DND-41 (cell line): Measurements from ENCODE around the gene ALPL.

Source experiments
- ATAC-seq: fragments of 200-7000 bp; cut with Tn5 transposase; 3 replicates; pipeline ENCODE4 v1.9.1; 2021; ENCODE audit warnings: low read depth; ENCODE audit not compliant: insufficient read depth
- DNase-seq: peaks from one replicate; pipeline ENCODE4 v3.0.0-alpha.2; 2020
- H2AFZ ChIP-seq: 2 replicates; pipeline ENCODE4 v1.6.0; 2012; ENCODE audit warnings: low read depth, low read length
- H3K27ac ChIP-seq: 2 replicates; pipeline ENCODE4 v1.5.1; 2012; ENCODE audit warnings: low read length, inconsistent platforms
- H3K27me3 ChIP-seq: fragments of 200-600 bp; sonication (generic); 2 replicates; pipeline ENCODE4 v1.6.0; 2012; ENCODE audit warnings: low read length, mild to moderate bottlenecking, inconsistent platforms; ENCODE audit not compliant: insufficient read depth, poor library complexity
- H3K36me3 ChIP-seq: 2 replicates; pipeline ENCODE4 v1.5.1; 2012; ENCODE audit warnings: low read length, inconsistent platforms; ENCODE audit not compliant: insufficient read depth
- H3K4me1 ChIP-seq: 2 replicates; pipeline ENCODE4 v1.5.1; 2012; ENCODE audit warnings: mild to moderate bottlenecking, low read length; ENCODE audit not compliant: insufficient read depth
- H3K4me2 ChIP-seq: 2 replicates; pipeline ENCODE4 v1.6.0; 2012; ENCODE audit warnings: mild to moderate bottlenecking, moderate library complexity, low read length, inconsistent platforms; ENCODE audit not compliant: insufficient read depth
- H3K4me3 ChIP-seq, 2 experiments: fragments of 200-600 bp in 1 of 2; shearing (Covaris generic) in 1 of 2; 2 replicates each; pipeline ENCODE4 v1.5.1; 2012 to 2016; ENCODE audit warnings: inconsistent platforms in 2 of 2, low read length in 2 of 2, mild to moderate bottlenecking in 2 of 2, low read depth in 1 of 2, moderate library complexity in 1 of 2
- H3K79me2 ChIP-seq: 2 replicates; pipeline ENCODE4 v1.6.0; 2012; ENCODE audit warnings: low read length, inconsistent platforms; ENCODE audit not compliant: insufficient read depth
- H3K9ac ChIP-seq: 2 replicates; pipeline ENCODE4 v1.6.0; 2012; ENCODE audit warnings: low read depth, mild to moderate bottlenecking, inconsistent platforms, low read length, moderate library complexity
- H3K9me3 ChIP-seq: 2 replicates; pipeline ENCODE4 v1.5.1; 2012; ENCODE audit warnings: low read length, moderate library complexity, mild to moderate bottlenecking, inconsistent platforms; ENCODE audit not compliant: insufficient read depth, severe bottlenecking
- H4K20me1 ChIP-seq: 2 replicates; pipeline ENCODE4 v1.6.0; 2012; ENCODE audit warnings: low read length; ENCODE audit not compliant: insufficient read depth
- CTCF ChIP-seq: IDR thresholded peaks from 2 replicates; pipeline ENCODE4 v1.5.1; 2012; ENCODE audit warnings: borderline replicate concordance, low read length, moderate library complexity, mild to moderate bottlenecking; ENCODE audit not compliant: poor library complexity, severe bottlenecking; ENCODE audit errors: extremely low read depth
- EZH2 ChIP-seq: IDR thresholded peaks from 3 replicates; pipeline ENCODE4 v1.6.1; 2012; ENCODE audit warnings: borderline replicate concordance, low read depth, mild to moderate bottlenecking, moderate library complexity, low read length, inconsistent platforms; ENCODE audit not compliant: severe bottlenecking

The ALPL gene

GRCh38 chr1:21503706-21504377 lies 5.4 kb upstream of the ALPL start:
- ATAC-seq, result no peak
- peaks cover 2% of the 10 kb centered on the region for H3K9me3 ChIP-seq
- no peak for TF ChIP-seq CTCF
- no peak overlapping the region for H3K27ac ChIP-seq
- H3K36me3 ChIP-seq, result no peaks in the 10 kb centered on the region
- H2AFZ ChIP-seq, result no peak overlapping the region
- H3K9ac ChIP-seq, result no peak overlapping the region
- no peak overlapping the region for H3K4me2 ChIP-seq
- H3K4me1 ChIP-seq, result no peaks in the 10 kb centered on the region
- peaks cover 3% of the 10 kb centered on the region; the same call in 1 of the 2 replicates for H4K20me1 ChIP-seq
- DNase-seq, result no peak
- no peak overlapping the region for H3K4me3 ChIP-seq
- no peaks in the 10 kb centered on the region for H3K79me2 ChIP-seq
- no peaks in the 10 kb centered on the region for H3K27me3 ChIP-seq

- no peak overlapping the region for H2AFZ ChIP-seq
- no peak for ATAC-seq
Measured at GRCh38 chr1:21506804-21507203, 2.4 kb upstream of the ALPL start.

GRCh38 chr1:21507511-21508270 lies 1.5 kb upstream of the ALPL start:
- Histone ChIP-seq H3K79me2 (no peaks in the 10 kb centered on the region), H3K27me3 (no peaks in the 10 kb centered on the region), H2AFZ (no peak overlapping the region), H3K4me3 (no peak overlapping the region), H3K4me1 (no peaks in the 10 kb centered on the region), H3K27ac (no peak overlapping the region), H4K20me1 (peaks cover 3% of the 10 kb centered on the region; the same call in 1 of the 2 replicates), H3K4me2 (no peak overlapping the region), H3K9me3 (no peaks in the 10 kb centered on the region), H3K36me3 (no peaks in the 10 kb centered on the region), H3K9ac (no peak overlapping the region)
- no peak for TF ChIP-seq CTCF
- no peak for TF ChIP-seq EZH2
- ATAC-seq, result no peak
- DNase-seq, result no peak

More at GRCh38 chr1:21506804-21507203, 2.4 kb upstream of the ALPL start:
- Histone ChIP-seq H3K27ac (no peak overlapping the region), H3K36me3 (no peaks in the 10 kb centered on the region), H3K4me3 (no peak overlapping the region), H3K9ac (no peak overlapping the region), H3K4me2 (no peak overlapping the region), H3K79me2 (no peaks in the 10 kb centered on the region), H3K9me3 (no peaks in the 10 kb centered on the region), H3K27me3 (no peaks in the 10 kb centered on the region), H3K4me1 (no peaks in the 10 kb centered on the region), H4K20me1 (peaks cover 3% of the 10 kb centered on the region; the same call in 1 of the 2 replicates)
- no peak for DNase-seq
- TF ChIP-seq CTCF (no peak), EZH2 (no peak)
